Sigmoid colon (tissue), 7 donors: Measurements from ENCODE around the gene ANP32D. TPM values are rescaled to one million over a fixed set of nuclear protein-coding genes. Genes with fewer than 3 reads are reported as not detected.
"Not testable (repeated sequence)": the region's sequence is repeated elsewhere in the genome, so short reads cannot be mapped to it uniquely, and the experiment has no call there.

Experiments used
- DNase-seq: peaks from one replicate; pipeline ENCODE4 v3.0.0-alpha.2; 2019
- H3K27ac ChIP-seq, 4 donors: fragments of 200-600 bp; sonication (generic); one replicate each; pipeline ENCODE4 v1.5.1; 2016 to 2019; ENCODE audit warnings: mild to moderate bottlenecking in 1 of 4
- H3K27me3 ChIP-seq, 3 donors: fragments of 200-600 bp; sonication (generic); one replicate each; pipeline ENCODE4 v1.5.1; 2019; ENCODE audit warnings: mild to moderate bottlenecking in 1 of 3
- H3K36me3 ChIP-seq, 4 donors: fragments of 200-600 bp; sonication (generic); one replicate each; pipeline ENCODE4 v1.5.1; 2016 to 2019
- H3K4me1 ChIP-seq, 4 donors: fragments of 200-600 bp; sonication (generic); one replicate each; pipeline ENCODE4 v1.5.1; 2017 to 2019
- H3K4me3 ChIP-seq, 4 donors: fragments of 200-600 bp; sonication (generic); one replicate each; pipeline ENCODE4 v1.5.1; 2017 to 2019; ENCODE audit warnings: mild to moderate bottlenecking in 2 of 4, moderate library complexity in 1 of 4
- H3K9me3 ChIP-seq, 4 donors: fragments of 200-600 bp in 3 of 4; sonication (generic) in 3 of 4; one replicate each; pipeline versions ENCODE4 v1.5.1 to v1.6.1; 2013 to 2019
- EP300 ChIP-seq, 4 donors: sonication (generic); formaldehyde crosslinking; IDR thresholded peaks; one replicate each; pipeline ENCODE4 v1.6.1; 2017; ENCODE audit warnings: antibody characterized with exemption in 4 of 4
- POLR2A ChIP-seq, 2 donors: fragments of 450-650 bp; IDR thresholded peaks; one replicate each; pipeline ENCODE4 v1.6.1; 2016; ENCODE audit warnings: antibody characterized with exemption in 2 of 2, mild to moderate bottlenecking in 2 of 2, moderate library complexity in 2 of 2
- POLR2AphosphoS5 ChIP-seq, 4 donors: sonication (generic); formaldehyde crosslinking; IDR thresholded peaks; one replicate each; pipeline ENCODE4 v1.6.1; 2017; ENCODE audit warnings: antibody characterized with exemption in 4 of 4
- WGBS, 2 donors: extraction: QIAGEN DNeasy Blood & Tissue Kit; methylation state at CpG; one replicate each; pipeline ENCODE4 v1.1.7; 2013; 5-methylcytosine and 5-hydroxymethylcytosine counted together
- intact Hi-C: fragments of 100-400 bp; cut with DNase I; formaldehyde crosslinking; loops from one replicate; pipeline ENCODE4 v1.15.1; 2023
- polyA plus RNA-seq, 3 donors: library from polyadenylated mRNA; stranded (reverse); fragments of 200-250 nt; gene quantifications; one replicate each; pipeline ENCODE4 v1.2.3, GENCODE V29; 2013
- total RNA-seq, 4 donors: library from RNA; depleted of rRNA; stranded (reverse); fragments of >200 nt; gene quantifications; one replicate each; pipeline ENCODE4 v1.1.0, GENCODE V29; 2016
- TF ChIP-seq, protein P1 (sequence below), 4 experiments: fragments of 450-650 bp in 3 of 4; fragments of 200-600 bp in 1 of 4; IDR thresholded peaks; one replicate each; pipeline ENCODE4 v1.5.1; 2016 to 2019; ENCODE audit warnings: antibody characterized with exemption in 4 of 4, mild to moderate bottlenecking in 3 of 4, moderate library complexity in 2 of 4
- donor health status: healthy with polysubstance abuse.
- donor health status: Bipolar disorder and iron deficiency.
- donor health status: healthy.

The ANP32D gene
- total and polyA plus RNA-seq, 7 donors = 0.82 to 3.9 (median 1.9) TPM; not detected in 4

DNA sequence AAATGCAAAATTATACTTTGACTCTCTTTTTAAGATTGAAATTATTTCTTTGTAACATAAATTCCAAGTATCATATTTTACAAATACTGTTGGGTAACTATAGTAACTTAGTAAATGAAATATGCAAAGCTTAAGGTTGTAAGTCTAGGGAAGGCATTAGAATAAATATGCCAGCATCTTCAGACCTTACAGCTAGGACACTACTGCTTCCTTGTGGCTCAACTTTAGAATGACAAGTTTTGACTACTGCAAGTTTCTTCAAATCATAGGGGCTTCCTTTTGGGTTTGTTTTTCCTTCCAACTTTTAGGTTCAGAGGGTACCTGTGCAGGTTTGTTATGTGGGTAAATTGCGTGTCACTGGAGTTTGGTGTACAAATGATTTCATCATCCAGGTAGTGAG is 17.7 kb upstream of the ANP32D start:
- H3K36me3 ChIP-seq = no peaks in the 10 kb centered on the region
- H3K27ac ChIP-seq = no peak overlapping the region
- TF ChIP-seq, protein P1, sequence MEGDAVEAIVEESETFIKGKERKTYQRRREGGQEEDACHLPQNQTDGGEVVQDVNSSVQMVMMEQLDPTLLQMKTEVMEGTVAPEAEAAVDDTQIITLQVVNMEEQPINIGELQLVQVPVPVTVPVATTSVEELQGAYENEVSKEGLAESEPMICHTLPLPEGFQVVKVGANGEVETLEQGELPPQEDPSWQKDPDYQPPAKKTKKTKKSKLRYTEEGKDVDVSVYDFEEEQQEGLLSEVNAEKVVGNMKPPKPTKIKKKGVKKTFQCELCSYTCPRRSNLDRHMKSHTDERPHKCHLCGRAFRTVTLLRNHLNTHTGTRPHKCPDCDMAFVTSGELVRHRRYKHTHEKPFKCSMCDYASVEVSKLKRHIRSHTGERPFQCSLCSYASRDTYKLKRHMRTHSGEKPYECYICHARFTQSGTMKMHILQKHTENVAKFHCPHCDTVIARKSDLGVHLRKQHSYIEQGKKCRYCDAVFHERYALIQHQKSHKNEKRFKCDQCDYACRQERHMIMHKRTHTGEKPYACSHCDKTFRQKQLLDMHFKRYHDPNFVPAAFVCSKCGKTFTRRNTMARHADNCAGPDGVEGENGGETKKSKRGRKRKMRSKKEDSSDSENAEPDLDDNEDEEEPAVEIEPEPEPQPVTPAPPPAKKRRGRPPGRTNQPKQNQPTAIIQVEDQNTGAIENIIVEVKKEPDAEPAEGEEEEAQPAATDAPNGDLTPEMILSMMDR (IDR thresholded peaks at IDR 0.05) = peak in 2 of 4 experiments; percentile 25 to 52
- TF ChIP-seq POLR2AphosphoS5 (IDR thresholded peaks at IDR 0.05) = no peak
- no peak overlapping the region for H3K4me3 ChIP-seq
- peaks cover 0 to 2% (median 0%) of the 10 kb centered on the region in 4 donors for H3K9me3 ChIP-seq
- intact Hi-C loops = loop anchor here (5.0 kb wide), 1 partner anchor 107 kb away; no protein-coding TSS in a partner anchor
- 80 to 84% methylated on average over 1 of the region's 1 CpG for WGBS, 2 donors
- DNase-seq = no peak
- H3K27me3 ChIP-seq = no peaks in the 10 kb centered on the region
- H3K4me1 ChIP-seq = no peaks in the 10 kb centered on the region

DNA sequence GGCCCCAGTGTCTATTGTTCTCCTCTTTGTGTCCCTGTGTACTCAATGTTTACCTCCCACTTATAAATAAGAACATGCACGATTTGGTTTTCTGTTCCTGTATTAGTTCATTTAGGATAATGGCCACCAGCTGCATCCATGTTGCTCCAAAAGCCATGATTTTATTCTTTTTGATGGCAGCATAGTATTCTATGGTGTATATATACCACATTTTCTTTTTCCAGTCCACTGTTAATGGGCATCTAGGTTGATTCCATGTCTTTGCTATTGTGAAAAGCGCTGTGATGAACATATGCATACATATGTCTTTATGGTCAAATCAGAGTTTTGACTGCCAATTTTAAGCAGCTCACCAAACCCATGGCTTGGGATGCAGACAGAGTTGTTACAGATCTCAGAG is 17.2 kb upstream of the ANP32D start:
- no peaks in the 10 kb centered on the region for H3K4me1 ChIP-seq
- TF ChIP-seq POLR2A (IDR thresholded peaks at IDR 0.05) (no peak), POLR2AphosphoS5 (IDR thresholded peaks at IDR 0.05) (no peak), EP300 (IDR thresholded peaks at IDR 0.05) (no peak)
- TF ChIP-seq, protein P1 (IDR thresholded peaks at IDR 0.05) = no peak
- WGBS, 2 donors = 77 to 79% methylated on average over 2 of the region's 2 CpGs
- DNase-seq = no peak
- H3K27me3 ChIP-seq = no peaks in the 10 kb centered on the region
- H3K36me3 ChIP-seq = no peaks in the 10 kb centered on the region
- H3K4me3 ChIP-seq = no peak overlapping the region
- no peaks in the 10 kb centered on the region for H3K9me3 ChIP-seq
- intact Hi-C loops = no loop called here
- H3K27ac ChIP-seq = no peak overlapping the region

DNA sequence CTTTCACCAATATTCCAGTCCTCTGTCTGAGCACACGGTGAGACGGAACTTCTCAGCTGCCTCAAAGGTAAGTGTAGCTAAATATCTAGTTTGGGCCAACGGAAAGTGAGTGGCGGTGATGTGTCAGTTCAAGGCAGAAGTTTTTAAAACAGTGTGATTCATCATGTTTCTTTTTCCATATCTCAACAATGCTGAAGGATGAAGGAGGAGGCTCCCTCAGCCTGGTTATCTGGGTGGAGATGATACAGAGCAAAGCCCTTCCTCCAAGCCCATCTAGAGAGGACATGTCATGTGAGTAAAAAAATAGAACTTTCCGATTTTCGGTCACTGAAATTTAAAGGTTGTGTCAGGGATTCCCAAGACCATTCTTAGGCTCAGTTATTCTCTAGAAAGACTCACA is 13.1 kb upstream of the ANP32D start:
- Histone ChIP-seq H3K4me3 (no peak overlapping the region), H3K9me3 (no peaks in the 10 kb centered on the region), H3K36me3 (no peaks in the 10 kb centered on the region), H3K4me1 (no peaks in the 10 kb centered on the region), H3K27me3 (no peaks in the 10 kb centered on the region), H3K27ac (no peak overlapping the region)
- no peak for DNase-seq
- TF ChIP-seq EP300 (IDR thresholded peaks at IDR 0.05) (no peak), POLR2AphosphoS5 (IDR thresholded peaks at IDR 0.05) (no peak), POLR2A (IDR thresholded peaks at IDR 0.05) (no peak)
- TF ChIP-seq, protein P1 (IDR thresholded peaks at IDR 0.05) = no peak
- intact Hi-C loops = no loop called here
- 91% methylated on average over 6 of the region's 6 CpGs for WGBS, 2 donors

DNA sequence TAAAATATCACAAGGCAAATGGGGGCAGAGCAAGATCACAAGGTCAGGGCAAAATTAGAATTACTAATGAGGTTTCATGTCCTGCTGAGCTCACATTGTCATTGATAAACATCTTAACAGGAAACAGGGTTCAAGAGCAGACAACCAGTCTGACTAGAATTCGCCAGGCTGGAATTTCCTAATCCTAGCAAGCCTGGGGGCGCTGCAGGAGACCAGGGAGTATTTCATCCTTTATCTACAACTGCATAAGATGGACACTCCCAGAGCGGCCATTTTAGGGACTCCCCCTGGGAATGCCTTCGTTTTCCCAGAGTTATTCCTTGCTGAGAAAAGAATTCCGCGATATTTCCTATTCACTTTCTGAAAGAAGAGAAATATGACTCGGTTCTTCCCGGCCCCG is 3.3 kb upstream of the ANP32D start:
- H3K27me3 ChIP-seq, H3K27ac ChIP-seq, H3K4me3 ChIP-seq, H3K4me1 ChIP-seq, DNase-seq, intact Hi-C loops, H3K9me3 ChIP-seq, H3K36me3 ChIP-seq: not testable (repeated sequence)
- WGBS, 2 donors = 83 to 85% methylated on average over 9 of the region's 9 CpGs

DNA sequence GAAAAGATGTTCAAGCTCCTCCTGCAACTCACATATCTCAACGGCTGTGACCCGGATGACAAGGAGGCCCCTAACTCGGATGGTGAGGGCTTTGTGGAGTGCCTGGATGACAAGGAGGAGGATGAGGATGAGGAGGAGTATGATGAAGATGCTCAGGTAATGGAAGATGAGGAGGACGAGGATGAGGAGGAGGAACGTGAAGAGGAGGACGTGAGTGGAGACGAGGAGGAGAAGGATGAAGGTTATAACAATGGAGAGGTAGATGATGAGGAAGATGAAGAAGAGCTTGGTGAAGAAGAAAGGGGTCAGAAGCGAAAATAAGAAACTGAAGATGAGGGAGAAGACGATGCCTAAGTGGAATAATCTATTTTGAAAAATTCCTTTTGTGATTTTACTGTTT is 702 bp downstream of the ANP32D start:
- no peaks in the 10 kb centered on the region for H3K27me3 ChIP-seq
- TF ChIP-seq, protein P1 (IDR thresholded peaks at IDR 0.05) = no peak
- no peak for TF ChIP-seq EP300 (IDR thresholded peaks at IDR 0.05)
- no peak for TF ChIP-seq POLR2A (IDR thresholded peaks at IDR 0.05)
- TF ChIP-seq POLR2AphosphoS5 (IDR thresholded peaks at IDR 0.05) = no peak
- H3K27ac ChIP-seq = no peak overlapping the region
- no peaks in the 10 kb centered on the region for H3K4me1 ChIP-seq
- no peak overlapping the region for H3K4me3 ChIP-seq
- H3K9me3 ChIP-seq = peaks cover 0 to 5% (median 0%) of the 10 kb centered on the region in 4 donors
- intact Hi-C loops = no loop called here
- DNase-seq = no peak
- WGBS, 2 donors = 81 to 84% methylated on average over 9 of the region's 9 CpGs
- H3K36me3 ChIP-seq = no peaks in the 10 kb centered on the region

DNA sequence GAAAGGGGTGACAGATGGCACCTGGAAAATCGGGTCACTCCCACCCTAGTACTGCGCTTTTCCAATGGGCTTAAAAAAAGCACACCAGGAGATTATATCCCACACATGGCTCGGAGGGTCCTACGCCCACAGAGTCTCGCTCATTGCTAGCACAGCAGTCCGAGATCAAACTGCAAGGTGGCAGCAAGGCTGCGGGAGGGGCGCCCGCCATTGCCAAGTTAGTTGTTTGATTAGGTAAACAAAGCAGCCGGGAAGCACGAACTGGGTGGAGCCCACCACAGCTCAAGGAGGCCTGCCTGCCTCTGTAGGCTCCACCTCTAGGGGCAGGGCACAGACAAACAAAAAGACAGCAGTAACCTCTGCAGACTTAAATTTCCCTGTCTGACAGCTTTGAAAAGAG is 2.1 kb downstream of the ANP32D start:
- H3K9me3 ChIP-seq, H3K4me3 ChIP-seq, H3K27me3 ChIP-seq, DNase-seq, H3K36me3 ChIP-seq, intact Hi-C loops, H3K4me1 ChIP-seq, H3K27ac ChIP-seq: not testable (repeated sequence)
- WGBS, 2 donors = 53 to 78% methylated on average over 11 of the region's 11 CpGs
